ENCODE data around the gene NONO.
"Not testable (repeated sequence)": the region's sequence is repeated elsewhere in the genome, so short reads cannot be mapped to it uniquely, and the experiment has no call there.

Gene NONO, protein sequence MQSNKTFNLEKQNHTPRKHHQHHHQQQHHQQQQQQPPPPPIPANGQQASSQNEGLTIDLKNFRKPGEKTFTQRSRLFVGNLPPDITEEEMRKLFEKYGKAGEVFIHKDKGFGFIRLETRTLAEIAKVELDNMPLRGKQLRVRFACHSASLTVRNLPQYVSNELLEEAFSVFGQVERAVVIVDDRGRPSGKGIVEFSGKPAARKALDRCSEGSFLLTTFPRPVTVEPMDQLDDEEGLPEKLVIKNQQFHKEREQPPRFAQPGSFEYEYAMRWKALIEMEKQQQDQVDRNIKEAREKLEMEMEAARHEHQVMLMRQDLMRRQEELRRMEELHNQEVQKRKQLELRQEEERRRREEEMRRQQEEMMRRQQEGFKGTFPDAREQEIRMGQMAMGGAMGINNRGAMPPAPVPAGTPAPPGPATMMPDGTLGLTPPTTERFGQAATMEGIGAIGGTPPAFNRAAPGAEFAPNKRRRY

DNA sequence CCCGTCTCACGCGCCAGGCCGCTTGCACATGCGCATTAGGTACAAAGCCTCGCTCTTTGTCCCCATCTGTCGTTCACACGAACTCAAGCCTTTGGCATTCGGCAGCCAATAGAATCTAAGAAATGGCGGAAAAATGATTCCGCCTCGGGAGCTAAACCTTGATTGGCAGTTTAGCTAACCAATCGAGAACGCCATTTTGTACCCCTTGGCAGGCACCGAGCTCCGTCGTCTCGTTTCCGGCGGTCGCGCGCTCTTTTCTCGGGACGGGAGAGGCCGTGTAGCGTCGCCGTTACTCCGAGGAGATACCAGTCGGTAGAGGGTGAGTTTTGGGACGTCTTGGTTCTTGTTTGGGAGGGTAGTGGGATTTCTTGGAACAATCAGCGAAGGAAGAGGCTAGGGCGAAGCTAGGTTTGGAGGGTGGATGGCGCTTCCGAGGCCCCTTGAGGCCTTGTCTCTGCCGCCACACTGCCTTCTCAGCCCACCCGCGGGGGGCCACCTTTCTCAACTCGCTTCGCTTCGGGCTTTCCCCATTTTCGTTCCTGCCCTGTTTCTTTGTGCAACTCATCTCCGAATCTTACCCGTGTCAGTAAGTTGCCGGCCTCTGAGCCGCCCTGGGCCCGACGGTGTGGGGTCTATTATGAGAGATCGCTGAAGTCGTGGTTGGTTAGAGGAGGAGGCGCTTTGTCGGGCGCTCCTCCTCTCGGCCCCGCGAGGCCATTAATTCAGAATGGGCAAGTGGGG, at the start of gene NONO:
TSS of gene NONO (plus strand) at position 233 of the 741 bp plus-strand sequence. CDS start 7,003 bp downstream, outside the sequence.
- peak; percentile 59 to 74 (median 66) for DNase-seq

DNA sequence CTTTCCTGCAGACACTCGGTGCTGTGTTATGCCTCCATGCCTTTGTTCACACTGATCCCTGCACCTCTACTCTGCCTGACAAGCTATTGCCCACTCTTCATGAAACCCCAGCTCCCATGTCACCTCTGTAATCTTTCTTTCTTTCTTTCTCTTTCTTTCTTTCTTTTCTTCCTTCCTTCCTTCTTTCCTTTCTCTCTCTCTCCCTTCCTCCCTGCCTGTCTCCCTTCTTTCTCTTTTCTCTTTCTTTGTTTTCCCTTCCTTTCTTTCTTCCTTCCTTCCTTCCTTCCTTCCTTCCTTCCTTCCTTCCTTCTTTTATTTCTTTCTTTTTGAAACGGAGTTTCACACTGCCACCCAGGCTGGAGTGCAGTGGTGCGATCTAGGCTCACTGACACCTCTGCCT, 48.0 kb upstream of the NONO start:
- DNase-seq, result no peak

DNA sequence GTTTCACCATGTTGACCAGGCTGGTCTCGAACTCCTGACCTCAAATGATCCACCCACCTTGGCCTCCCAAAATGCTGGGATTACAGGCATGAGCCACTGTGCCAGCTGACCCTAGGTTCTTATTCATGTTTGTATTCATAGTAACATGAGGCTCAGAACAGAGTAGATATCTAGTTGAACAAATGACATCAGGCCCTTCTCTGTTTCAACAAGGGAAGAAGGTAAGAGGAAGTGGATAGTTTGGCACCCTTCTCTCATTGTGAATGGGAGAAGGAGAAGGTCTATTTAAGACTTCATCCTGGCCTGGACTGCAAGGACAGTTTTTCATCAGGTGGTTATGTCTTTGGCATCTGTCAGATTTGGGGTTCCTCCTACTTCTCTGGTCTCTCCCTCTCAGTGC, 46.6 kb upstream of the NONO start:
- no peak for DNase-seq

DNA sequence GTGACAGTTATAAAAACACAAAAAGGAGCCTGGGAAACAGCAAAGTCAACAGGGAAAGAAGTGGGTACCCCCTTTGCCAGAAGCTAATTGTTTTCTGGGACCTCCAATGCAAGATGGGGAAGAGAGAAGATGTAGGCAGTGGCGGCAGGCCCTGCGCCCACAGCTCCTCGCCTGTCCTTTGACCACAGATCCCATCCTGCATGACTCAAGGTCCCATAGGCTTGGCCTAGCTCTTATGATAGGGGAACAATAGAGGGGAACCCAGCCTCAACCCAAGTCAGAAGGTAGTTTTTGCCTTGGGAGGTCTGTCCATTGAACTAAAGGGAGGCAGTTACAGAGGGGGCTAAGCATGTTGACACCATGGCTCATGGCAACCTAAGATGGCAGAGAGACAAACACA, 43.7 kb upstream of the NONO start:
- DNase-seq, result no peak

DNA sequence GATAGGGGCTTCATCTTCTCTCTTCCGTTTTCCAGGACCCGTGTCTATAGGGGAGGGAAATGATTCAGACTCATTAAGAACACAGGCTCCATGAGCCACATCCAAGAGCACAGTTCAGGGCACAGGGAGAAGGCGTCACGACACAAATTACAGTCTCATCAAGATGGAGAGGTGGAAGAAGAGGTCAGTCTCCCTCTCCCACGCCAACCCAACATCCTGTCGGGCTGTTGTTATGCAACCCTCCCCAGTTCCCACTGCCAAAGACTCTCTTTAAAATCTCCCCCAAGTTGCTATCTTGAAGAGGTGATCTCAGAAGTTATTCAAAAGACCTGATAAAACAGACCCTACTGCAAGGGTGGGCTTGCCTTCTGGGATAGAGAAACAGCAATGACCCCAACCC, 42.1 kb upstream of the NONO start:
- no peak for DNase-seq

DNA sequence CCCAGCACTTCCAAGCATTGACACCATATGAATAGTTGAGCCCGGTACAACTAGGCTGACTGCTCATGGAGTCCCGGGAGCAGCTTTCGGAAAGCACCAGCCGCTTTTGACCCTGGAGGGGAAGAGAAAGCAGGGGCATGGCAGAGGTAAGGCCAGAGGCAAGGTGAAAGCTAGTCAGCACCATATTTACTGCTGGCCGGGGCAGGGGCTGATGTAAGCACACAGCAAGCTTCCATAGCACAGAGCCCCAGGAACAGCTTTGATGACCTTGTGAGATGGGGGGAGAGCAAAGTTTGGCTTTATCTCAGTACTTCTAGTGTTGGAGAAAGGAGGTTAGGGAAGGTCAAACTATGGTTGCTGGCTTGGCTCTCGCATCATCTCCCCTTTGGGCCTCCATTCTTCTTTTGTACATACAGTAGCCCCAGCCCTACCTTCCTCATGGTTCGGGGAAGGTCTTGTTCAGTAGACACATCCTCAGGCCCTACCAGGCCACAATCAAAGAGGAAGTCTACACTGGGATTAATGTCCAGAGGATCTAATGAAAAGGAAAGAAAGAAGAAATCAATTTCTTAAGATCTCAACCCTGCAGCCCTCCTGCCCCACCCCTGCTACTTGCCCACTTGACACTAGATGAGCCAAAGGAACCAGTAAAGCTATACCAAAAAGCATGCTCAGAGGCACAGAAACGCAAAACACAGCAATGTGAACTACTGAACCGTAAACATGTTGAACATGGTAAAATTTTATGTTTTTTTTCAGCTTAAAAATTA, 38.9 kb upstream of the NONO start:
- no peak for DNase-seq

DNA sequence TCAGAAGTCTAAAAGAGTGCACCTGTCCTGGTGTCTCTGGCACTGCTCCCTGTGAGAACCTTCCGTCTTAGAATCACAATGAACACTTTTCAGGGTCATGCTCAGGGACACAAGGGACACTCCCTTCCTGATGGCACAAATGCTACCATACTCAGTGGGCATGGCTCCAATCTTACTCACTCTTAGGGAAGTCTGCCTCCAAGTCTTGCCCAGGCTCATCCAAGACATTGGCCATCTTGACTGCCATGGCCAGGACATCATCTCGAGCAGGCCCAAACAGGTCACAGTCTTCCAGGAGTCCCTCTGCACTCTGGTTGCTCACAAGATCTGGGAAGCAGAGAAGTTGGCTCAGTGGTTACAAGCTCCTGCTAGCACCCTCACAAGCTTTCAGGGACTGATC, 38.3 kb upstream of the NONO start:
- DNase-seq, result no peak

DNA sequence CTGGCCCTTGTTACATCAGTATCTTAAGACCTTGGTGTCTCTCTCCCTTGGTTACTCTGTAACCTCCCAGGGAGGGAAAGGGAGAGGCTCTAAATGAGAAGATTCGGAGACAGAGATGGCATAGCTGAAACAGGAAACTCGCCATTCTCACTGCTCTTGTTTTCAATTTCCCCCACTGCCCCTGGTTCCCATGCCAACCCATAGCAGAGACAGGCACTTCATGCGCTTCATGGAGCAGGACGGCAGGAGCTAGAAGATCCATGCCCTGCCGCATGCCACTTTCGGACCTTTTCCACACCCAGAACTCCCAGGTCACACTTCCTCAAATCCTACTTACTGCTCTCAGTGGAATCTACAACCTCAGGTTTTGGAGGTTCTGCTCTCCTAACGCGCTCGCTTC, 32.6 kb upstream of the NONO start:
- DNase-seq, result no peak

DNA sequence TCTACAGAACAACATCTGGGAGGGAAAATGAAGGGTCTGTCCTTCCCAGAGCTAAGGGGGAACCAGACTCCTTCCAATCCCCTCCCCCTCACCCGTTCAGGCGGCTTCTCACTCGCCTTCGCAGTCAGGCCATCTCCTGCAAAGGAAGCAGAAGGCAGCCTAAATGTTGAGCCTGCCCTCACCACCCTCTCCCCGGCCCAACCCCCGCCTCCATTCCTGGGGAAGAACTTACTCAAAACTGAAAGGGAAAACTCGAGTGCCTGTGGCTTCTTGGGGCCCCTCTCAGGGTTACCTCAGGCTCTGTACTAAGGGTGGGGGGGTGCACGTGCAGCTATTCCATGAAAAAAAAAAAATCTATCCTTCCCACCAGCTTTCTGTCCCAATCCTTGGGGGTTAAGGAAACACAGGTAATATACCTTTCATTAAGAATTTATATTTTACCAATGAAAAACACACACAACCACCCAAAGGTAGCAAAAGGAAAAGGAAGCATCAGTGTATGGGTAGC, 31.9 kb upstream of the NONO start:
- DNase-seq, result no peak

DNA sequence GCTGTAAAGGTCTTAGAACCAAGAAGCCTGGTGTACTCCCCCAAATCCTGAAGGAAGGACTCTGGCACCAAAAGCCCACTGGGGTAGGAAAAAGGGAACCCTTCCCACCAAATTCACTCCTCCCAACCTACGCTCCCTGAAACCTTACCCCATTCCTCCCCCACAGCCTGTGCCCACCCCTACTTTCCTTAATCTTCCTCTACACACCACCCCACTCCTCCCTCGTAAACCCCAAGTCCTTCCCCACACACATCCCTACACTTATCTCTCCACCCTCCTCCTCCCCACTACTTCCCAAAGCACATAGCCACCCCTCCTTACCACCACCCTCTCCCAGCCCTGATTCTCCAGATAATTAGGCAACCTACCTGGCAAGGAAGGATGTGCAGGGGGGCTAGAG, 31.2 kb upstream of the NONO start:
- DNase-seq, result no peak

DNA sequence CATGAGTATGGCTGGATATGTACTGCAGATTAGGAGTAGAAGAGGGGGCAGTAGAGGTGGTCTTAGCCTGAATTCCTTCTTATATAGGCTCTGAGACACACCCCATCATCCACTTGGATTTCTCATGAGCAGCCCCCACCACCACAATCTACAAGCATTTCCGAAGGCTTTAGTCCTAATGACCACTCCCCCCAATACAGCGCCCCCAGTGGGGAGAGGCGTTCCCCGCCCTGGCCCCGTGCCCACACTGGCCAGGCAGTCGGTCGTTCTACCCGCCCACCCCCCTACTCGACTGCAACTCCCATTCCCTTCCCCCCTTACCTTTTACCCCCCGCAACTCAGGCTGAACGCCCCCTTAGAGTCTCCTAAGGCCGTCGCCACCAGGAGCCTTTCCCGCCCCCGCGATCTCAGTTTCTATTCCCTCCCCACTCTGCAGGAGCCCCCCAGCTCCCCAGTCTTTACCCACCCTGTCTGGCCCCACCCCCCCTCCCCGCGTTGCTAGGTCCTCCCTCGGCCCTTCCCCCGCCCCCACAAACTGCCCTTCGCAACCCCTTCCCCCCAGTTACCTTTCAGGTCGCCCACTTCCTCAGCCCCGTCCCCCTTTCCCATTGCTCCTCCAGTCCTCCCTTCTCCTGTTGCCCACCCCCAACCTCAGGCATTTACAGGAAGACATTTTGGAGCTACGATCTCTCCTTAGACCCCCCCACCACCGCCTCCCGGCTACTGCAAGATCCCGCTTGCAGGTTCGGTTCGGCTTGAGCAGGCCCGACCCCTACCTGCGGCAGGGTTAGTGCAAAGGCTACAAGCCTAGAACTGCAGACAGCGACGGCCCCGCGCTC, 30.0 kb upstream of the NONO start:
- DNase-seq, result peak in 2 of 4 experiments; percentile 3 to 4

DNA sequence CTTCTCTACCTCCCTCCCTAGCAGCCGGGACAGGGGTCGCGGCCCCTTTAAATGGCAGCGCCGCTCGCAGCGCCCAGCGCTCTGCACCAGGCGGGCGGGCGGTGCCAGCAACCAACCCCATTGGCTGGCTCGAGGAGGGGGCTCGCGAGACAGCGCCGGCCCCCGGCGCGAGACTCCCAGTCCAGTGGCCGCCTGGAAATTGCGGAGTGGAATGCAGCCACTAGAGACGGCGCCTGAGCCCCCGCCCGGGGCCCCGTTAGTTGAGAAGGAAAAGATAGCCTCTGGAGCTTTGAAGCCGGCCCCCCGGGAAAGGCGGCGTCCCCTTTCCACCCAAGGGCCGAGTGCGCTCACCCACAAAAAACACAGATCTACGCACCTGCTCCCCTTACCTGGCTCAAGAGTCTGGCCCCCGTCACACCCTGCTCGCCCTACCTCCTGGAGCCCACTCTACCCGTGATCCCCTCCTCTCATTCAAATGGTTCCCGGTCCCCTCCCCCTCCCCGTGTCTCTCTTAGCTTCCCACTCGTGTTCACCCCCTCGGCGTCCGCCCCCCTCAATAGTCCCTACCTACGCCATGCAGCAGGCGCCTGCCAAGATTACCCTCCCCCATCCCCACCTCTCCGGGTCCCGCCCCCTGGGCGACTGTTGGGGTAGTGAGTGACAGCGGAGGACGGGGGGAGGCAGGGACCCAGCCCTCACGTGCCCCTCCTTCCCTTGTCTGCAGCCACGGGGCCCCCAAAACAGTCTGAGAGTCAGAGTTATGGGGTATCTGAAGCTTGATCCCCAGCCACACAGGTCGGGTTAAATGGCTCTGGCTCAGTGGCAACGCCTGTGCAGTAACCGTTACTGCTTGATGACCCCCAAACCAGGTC, 29.1 kb upstream of the NONO start, which contains the start of gene ZMYM3:
TSS of gene ZMYM3 (minus strand) at position 49 of the 872 bp plus-strand sequence. CDS start 885 bp downstream, outside the sequence.
- DNase-seq, result peak; percentile 33 to 71 (median 60)

DNA sequence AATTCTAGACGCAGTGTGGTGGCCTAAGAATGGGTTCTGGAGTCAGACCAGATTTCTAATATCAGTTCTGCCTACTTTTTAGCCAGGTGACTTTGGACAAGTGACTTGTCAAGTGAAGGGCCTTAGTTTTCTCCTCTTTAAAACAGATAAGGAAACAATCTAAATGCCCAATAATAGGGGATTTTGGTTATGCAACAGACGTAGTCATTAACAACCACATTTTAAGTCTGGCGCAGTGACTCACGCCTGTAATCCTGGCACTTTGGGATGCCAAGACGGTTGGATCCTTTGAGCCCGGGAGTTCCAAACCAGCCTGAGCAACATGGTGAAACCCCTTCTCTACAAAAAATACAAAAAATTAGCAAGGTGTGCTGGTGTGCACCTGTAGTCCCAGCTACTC, 27.4 kb upstream of the NONO start:
- DNase-seq, result no peak

DNA sequence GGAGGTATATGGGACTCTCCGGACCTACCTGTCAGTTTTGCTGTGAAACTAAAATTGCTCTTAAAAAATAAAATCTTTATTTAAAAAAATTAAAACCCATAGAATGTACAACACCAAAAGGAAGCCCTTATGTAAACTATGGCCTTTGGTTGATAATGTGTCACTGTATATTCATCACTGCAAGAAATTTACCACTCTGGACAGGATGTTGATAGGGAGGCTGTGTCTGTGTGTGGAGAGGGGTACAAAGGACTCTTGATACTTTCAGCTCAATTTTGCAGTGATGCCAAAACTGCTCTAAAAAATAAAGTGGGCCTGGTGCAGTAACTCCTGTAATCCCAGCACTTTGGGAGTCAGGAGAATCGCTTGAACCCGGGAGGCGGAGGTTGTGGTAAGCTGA, 26.6 kb upstream of the NONO start:
- DNase-seq, result no peak

DNA sequence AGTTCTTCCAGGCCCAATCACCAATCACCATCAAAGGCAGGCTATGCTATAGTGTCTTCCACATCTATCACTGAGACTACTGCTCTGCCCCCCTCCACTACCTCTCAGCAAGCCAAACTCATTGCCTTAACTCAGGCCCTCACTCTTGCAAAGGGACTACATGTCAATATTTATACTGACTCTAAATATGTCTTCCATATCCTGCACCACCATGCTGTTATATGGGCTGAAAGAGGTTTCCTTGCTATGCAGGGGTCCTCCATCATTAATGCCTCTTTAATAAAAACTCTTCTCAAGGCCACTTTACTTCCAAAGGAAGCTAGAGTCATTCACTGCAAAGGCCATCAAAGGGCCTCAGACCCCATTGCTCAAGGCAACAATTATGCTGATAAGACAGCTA, 14.8 kb upstream of the NONO start:
- not testable (repeated sequence) for DNase-seq

DNA sequence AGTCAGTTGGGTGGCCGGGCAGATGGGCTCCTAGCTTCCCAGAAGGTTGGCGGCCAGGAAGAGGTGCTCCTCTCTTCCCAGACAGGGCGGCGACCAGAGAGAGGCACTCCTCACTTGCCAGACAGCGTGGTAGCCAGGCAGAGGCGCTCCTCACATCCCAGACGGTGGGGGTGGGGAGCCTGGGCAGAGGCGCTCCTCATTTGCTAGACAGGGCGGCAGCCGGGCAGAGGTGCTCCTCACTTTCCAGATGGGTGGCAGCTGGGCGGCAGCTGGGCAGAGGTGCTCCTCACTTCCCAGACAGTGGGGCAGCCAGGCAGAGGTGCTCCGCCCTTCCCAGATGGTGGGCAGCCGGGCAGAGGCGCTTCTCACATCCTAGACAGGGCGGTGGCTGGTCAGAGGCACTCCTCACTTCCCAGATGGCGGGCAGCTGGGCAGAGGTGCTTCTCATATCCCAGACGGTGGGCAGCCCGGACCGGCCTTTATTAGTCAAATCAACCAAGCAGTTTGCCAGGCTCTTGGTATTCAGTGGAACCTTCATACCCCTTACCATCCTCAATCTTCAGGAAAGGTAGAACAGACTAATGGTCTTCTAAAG, 13.5 kb upstream of the NONO start:
- no peak for DNase-seq

DNA sequence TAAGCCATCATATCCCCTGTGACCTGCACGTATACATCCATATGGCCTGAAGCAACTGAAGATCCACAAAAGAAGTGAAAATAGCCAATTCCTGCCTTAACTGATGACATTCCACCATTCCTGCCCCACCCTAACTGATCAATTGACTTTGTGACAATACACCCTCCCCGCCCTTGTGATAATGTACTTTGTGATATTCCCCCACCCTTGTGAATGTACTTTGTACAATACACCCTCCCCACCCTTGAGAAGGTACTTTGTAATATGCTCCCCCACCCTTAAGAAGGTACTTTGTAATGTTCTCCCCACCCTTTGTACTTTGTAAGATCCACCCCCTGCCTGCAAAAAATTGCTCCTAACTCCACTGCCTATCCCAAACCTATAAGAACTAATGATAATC, 11.1 kb upstream of the NONO start:
- not testable (repeated sequence) for DNase-seq

DNA sequence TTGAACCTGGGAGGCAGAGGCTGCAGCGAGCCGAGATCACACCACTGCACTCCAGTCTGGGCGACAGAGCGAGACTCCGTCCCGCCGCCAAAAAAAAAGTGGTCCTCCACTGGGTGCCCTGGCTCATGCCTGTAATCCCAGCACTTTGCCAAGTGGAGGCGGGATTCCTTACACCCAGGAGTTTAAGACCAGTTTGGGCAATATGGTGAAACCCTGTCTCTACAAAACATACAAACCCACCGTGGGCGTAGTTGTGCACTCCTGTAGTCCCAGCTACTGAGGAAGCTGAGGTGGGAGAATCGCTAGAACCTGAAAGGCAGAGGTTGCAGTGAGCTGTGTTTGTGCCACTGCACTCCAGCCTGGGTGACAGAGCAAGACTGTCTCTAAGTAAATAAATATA, 2.1 kb upstream of the NONO start:
- not testable (repeated sequence) for DNase-seq

DNA sequence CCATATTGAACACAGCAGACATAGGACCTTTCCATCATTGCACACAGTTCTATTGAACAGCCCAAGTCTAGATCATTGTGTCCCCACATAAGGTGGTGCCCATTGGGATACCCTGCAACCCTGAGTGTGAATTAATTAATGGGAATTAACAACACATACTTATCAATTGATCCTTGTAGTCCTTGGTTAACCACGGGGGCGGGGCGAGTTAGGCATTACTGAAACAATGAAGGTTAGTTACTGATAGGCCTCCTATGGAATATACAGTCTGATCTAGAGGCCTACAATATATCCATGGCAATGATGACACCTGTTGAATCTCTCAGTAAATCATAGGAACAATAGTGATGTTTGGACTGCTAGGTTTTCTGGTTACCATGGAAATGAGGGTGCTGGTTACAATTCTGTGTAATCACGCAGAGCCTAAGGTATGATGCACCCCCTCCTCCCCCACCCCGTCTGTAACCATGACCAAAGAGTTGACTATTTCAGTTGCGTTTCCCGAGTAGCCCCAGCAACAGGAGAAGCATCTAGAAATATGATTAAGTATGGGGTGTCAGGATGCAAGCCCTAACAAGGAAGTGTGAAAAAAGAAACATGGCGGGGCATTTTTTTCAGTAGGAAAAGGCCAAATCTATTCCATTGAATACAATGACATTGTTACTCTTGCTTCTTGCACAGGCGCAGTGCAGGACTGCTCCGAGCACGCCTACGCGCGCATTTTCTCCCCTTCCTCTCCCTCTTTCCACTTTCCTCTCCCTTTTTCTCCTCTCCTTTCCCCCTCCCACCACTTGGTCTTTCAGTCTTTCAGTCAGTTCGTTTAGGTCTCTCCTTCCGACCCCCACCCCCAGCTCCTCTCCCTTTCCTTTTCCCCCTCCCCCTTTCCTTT, 677 bp upstream of the NONO start:
- DNase-seq, result peak in 3 of 4 experiments; percentile 4 to 44 (median 36)
